GM21529 (cell line): ENCODE measurements around the gene MBD3.

Experiments used
- ATAC-seq: cut with Tn5 transposase; IDR thresholded peaks from one replicate; pipeline ENCODE4 v1.9.1; 2021; ENCODE audit not compliant: unreplicated experiment

MBD3 gene

GRCh38 chr19:1619703-1620102, 27.0 kb upstream of the MBD3 start:
- no peak for ATAC-seq

GRCh38 chr19:1619094-1619439, 26.4 kb upstream of the MBD3 start:
- no peak for ATAC-seq

DNA sequence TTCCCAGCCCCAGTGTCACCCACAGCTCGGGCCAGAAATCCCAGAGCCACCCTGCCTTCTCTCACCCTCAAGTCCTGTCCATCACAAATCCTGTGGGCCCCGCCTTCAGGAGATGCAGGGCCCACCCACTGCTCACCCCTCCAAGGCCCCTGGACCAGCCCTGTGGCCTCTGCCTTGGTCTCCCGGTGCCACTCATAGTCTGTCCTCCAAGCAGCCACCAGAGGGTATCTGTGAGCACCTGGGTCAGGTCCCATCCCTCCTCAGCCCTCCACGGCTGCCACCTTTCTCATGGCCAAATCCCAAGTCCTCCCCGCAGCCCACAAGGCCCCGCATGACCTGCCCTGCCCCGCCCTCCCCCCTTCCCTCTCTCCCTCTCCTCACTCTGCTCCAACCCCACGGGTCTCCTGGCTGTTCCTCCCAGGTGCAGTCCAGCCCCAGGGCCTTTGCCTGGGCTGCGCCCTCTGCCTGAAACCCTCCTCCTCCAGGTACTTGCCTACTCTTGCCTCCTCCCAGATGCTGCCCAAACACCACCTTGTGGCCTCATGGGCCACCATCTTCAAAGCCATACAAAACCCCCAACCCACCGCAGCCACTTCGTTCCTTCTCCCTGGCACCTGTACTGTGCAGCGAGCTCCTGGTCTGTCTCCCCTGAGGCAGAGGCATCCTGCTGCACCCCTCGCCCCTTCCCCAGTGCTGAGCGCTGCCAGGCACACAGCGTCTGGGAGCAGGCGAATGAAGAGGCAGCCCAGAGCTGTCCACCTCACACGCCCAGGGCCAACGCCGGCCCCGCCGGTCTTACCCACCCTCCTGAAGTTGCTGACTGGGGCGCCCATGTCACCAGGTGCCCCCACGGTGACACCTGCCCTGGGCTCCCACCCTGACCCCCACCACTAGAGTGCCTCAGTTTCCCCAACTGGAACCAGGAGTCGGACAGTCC, 25.8 kb upstream of the MBD3 start:
- no peak for ATAC-seq

DNA sequence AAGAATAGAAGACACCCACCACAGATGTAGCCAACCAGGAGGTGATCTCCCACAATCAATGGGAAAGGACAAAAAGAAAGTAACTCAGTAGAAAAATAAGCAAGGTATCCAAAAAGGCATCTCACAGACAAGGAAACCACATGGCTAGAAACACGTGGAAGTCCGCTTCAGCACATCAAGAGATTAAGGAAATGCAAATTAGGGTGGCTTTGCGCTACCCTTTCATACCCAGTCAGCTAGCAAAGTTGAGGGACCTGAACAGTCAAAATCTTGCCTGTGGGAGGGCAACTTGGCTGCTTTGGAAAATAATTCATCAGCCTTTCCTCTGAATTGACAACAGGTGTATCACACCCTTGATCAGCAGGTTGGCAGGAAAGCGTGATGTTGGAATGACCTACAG, 24.2 kb upstream of the MBD3 start:
- ATAC-seq: no peak

DNA sequence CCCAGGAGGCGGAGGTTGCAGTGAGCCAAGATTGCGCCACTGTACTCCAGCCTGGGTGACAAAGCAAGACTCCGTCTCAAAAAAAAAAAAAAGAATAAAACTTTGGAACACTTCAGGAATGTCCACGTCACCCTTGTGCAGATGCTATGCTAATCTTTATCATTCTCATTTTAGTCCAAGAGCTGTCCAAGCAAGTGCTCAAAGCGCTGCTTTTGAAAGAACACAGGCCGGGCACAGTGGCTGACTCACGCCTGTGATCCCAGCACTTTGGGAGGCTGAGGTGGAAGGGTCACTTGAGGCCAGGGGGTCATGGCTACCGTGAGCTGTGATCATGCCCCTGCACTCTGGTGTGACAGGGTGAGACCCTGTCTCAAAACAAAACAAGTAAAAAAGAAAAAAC, 23.7 kb upstream of the MBD3 start:
- ATAC-seq: no peak

- ATAC-seq: no peak
Measured at GRCh38 chr19:1615156-1615765, 22.6 kb upstream of the MBD3 start.

DNA sequence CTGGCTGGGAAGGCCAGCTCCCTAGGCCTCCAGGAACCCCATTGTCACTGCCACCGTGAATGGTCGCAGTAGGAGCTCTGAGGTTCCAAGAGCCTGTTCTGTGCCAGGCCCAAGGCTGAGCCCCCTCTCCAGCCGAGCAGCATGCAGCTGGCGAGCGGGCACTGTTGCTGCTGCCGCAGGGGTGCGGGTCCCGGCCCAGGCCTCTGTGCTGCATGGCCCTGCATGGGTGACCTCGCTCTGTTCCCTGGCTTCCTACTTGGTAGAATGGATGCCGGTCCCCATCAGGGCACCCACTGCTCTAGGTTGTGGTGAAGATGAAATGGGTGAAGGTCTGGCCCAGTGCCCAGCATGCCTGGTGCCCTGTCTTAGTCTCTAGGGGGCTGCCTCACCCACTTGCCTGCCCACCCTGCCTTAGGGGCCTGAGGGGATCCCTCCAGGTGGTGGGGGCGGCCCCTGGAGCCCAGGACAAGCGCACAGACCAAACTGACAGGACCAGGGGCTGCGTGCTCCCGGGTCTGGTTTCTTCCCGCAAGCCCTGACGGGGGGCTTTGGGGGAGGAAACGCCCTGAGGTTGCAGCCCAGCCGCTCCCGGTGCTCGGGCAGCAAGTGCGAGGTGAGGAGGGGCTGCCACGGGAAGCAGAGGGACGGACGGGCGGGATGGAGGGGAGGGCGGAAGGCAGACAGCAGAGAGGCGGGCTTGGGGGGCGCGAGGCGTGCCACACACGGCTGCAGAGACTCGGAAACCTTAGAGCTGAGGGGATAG, 21.3 kb upstream of the MBD3 start:
- ATAC-seq: no peak

- ATAC-seq: no peak
Measured at GRCh38 chr19:1613146-1613545, 20.5 kb upstream of the MBD3 start.

- ATAC-seq: no peak
Measured at GRCh38 chr19:1612114-1613086, 19.7 kb upstream of the MBD3 start.

GRCh38 chr19:1611353-1611752, 18.7 kb upstream of the MBD3 start:
- no peak for ATAC-seq

GRCh38 chr19:1610579-1610978, 17.9 kb upstream of the MBD3 start:
- ATAC-seq: no peak

DNA sequence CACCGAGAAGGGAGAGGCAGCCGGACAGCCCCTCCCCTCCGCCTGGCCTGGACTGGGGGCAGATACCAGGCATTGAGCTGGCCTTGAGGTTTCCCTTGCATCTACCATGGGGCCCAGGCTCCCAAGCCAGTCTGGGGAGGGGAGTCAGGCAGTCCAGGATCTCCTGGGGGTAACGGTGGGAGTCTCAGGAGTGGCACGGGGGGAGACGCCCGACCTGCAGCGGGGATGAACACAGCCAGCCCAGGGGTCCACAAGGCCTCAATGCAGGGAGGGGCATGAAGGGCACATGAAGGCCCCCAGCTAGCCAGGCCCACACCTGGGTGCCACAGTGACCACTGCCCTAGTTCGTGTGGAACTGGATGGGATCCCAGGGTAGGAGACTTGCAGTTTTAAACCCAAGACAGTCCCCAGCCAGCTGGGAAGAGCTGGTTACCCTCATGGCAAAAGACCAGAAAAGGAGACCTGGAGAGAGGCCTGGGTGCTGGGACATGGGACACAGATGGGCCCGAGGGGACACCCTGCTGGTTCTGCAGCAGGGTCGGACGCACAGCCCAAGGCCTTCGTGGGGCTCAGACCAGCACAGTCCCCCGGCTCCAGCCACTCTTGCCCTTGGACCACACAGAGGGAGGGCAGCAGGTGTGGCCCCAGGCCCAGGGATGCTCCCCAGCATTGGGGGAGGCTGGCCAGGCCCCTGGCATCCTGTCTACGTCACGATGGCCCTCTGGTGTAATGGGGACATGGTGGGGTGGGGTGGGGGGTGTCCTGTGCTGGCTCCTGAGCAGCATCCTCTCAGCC, 17.2 kb upstream of the MBD3 start:
- no peak for ATAC-seq

DNA sequence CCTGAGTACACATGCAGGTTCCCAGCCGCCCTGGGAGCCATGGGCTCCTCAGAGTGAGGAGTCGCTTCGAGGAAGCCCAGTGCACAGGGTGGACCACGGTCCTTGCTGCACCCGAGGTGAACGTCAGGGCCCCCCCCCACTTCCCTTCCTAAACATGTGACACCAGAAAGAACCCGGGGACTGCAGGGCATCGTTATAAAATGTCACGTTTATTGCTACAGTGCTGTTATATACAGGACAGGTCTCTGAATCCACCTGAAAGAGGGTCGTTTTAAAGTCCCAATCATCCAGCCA, 16.4 kb upstream of the MBD3 start:
- no peak for ATAC-seq

GRCh38 chr19:1608359-1609102, 15.9 kb upstream of the MBD3 start:
- no peak for ATAC-seq

- ATAC-seq: no peak
Measured at GRCh38 chr19:1606138-1606651, 13.5 kb upstream of the MBD3 start.

GRCh38 chr19:1605236-1606137, 12.8 kb upstream of the MBD3 start, which contains the start of gene UQCR11:
Gene UQCR11 (minus strand): TSS chr19:1605462. CDS start chr19:1605409, 53 bp downstream.
- peak; percentile 69 for ATAC-seq

- no peak for ATAC-seq
Measured at GRCh38 chr19:1602091-1602707, 9.5 kb upstream of the MBD3 start.
